ENCODE data around the gene UNC13A. TPM values are rescaled to one million over a fixed set of nuclear protein-coding genes. Genes with fewer than 3 reads are reported as not detected.
A peak's percentile ranks its signal among the peaks of the same experiment; 100 is the strongest.

UNC13A gene
- total RNA-seq, 2 experiments from 2014 or later: 0.02 TPM

DNA sequence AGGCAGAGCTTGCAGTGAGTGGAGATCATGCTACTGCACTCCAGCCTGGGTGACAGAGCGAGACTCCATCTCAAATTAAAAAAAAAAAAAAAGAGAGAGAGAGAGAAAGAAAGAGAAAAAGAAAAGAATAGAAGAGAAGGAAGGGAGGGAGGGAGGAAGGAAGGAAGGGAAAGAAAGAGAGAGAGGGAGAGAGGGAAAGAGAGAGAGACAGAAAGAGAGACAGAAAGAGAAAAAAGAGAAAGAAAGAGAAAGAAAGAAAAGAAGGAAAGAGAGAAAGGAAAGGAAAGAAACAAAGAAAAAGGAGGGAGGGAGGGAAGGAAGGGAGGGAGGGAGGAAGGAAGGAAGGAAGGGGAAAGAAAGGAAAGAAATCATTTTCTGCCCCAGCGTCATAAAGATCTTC is 7.0 kb upstream of the UNC13A start:
- H3K9me3 Mint-ChIP-seq: no peaks in the 10 kb centered on the region
- no peak overlapping the region for H3K4me3 Mint-ChIP-seq
- intact Hi-C loops (cut with micrococcal nuclease): no loop called here
- CTCF ChIA-PET: no interaction called here
- no peaks in the 10 kb centered on the region for H3K4me1 Mint-ChIP-seq (ENCODE audit: low read depth)
- peaks cover 24% of the 10 kb centered on the region for H3K27me3 Mint-ChIP-seq
- DNase-seq: no peak
- POLR2A ChIA-PET: no interaction called here
- no peaks in the 10 kb centered on the region for H3K36me3 Mint-ChIP-seq
- no peak overlapping the region for H3K27ac Mint-ChIP-seq

DNA sequence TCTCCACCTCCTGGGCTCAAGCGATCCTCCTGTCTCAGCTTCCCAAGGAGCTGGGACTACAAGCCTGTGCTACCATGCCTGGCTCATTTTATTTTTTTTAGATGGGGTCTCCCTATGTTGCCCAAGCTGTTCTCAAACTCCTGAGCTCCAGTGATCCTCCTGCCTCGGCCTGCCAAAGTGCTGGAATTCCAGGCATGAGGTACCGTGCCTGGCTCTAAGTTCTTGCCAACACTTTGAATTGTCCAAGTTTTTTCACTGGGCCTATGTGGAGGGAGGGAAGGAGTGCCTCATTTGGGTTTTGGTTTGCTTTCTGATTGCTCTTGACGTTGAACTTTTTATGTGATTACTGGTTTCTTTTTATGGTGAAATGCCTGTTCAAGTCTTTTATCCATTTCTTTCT is 4.4 kb upstream of the UNC13A start:
- Mint-ChIP-seq H3K27ac (no peak overlapping the region), H3K4me3 (no peak overlapping the region), H3K9me3 (no peaks in the 10 kb centered on the region), H3K27me3 (peaks cover 27% of the 10 kb centered on the region), H3K36me3 (no peaks in the 10 kb centered on the region), H3K4me1 (ENCODE audit: low read depth) (peaks cover 5% of the 10 kb centered on the region)
- no peak for DNase-seq
- intact Hi-C loops (cut with micrococcal nuclease): no loop called here
- ChIA-PET CTCF (interaction anchor here (0.5 to 2.4 kb wide), 2 partner anchors 11 to 216 kb away, joined by 3 to 9 read pairs; no protein-coding TSS in a partner anchor), POLR2A (no interaction called here)

DNA sequence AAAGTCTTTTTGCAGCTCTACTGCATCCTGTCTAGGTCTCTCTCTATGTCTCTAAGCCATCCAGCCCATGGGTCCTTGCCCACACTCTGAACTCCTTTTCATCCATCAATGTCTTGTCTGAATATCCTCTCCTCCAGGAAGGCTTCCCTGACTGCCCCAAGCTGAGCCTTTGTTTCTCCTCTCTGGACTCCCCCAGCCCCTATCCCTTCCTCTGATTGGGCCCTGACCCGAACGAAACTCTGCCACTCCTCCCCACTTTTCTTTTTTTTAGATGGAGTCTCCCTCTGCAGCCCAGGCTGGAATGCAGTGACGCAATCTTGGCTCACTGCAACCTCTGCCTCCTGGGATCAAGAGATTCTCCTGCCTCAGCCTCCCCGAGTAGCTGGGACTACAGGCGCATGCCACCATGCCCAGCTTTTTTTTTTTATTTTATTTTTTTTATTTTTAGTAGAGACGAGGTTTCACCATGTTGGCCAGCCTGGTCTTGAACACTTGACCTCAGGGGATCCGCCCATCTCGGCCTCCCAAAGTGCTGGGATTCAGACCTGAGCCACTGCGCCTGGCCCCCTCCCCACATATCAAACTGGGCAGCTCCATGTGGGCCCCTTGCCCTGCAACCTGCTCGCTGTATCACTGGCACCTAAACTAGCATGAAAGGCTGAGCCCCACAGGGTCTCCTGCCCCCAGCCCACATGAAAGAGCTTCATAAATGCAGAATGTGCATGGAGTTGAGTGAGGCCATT is 870 bp upstream of the UNC13A start:
- ChIA-PET POLR2A (no interaction called here), CTCF (interaction anchor here (1.1 kb wide), 1 partner anchor 193 kb away, joined by 3 read pairs; no protein-coding TSS in a partner anchor)
- Mint-ChIP-seq H3K4me1 (ENCODE audit: low read depth) (peaks cover 9% of the 10 kb centered on the region), H3K4me3 (no peak overlapping the region), H3K27ac (no peak overlapping the region), H3K9me3 (no peaks in the 10 kb centered on the region), H3K36me3 (no peaks in the 10 kb centered on the region), H3K27me3 (peaks cover 49% of the 10 kb centered on the region)
- no peak for DNase-seq
- intact Hi-C loops (cut with micrococcal nuclease): no loop called here

DNA sequence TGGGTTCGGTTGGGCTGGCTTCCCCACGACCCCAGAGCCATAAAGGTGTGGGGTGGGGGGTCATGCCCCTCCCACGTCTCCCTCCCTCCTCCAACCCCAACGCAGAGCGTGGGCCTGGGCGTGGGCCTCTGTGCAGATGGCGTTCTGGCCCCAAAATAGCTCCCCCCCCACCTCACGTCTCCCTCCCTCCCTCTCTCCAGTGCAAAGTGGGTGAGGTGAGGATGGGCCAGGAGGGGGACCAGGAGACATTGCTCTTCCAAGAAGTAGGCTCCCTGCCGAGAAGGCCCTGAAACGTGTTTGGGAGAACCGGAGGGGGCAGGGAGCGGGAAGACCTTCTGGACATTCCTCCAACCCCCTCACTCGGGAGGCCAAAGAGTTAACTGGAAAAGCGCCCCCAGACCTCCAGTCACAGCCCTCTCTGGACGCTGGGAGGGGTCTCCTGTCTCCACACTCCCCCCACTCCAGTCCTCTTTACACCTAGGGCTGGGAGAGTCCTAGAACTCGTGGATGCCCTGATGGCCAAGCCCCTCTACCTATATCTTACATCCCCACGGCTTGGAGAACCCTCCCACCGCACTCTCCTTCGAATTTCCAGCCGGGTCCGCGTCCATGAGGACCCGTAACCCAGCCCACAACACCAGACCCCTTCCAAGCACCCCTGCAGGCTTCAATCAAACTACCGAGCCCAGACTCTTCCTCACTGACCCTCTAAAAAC is 855 bp downstream of the UNC13A start:
- Mint-ChIP-seq H3K4me1 (ENCODE audit: low read depth) (peaks cover 9% of the 10 kb centered on the region), H3K27me3 (peaks cover 53% of the 10 kb centered on the region), H3K4me3 (no peak overlapping the region), H3K27ac (no peak overlapping the region), H3K9me3 (no peaks in the 10 kb centered on the region), H3K36me3 (no peaks in the 10 kb centered on the region)
- ChIA-PET POLR2A (no interaction called here), CTCF (no interaction called here)
- DNase-seq: no peak
- intact Hi-C loops (cut with micrococcal nuclease): no loop called here

DNA sequence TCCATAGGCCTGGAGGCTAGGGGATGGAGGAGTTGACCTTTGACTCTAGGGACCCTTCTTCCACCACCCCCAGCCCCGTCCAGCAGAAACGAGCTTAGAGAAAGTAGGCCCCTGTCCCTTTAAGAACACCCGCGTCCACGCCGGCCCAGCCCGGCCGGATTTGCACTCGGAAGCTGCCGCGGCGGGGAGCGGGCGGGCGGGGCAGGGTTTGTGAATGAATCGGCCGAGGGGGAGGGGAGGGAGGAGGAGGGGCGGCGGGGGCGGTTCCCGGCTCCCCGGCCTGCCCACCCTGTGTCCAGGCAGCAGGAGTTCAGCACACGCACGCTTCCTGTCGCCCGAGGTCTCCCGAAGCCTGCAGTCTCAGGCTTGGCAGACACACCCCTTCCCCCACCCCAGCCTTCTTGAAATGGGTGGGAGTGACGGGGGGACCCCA is 1.5 kb downstream of the UNC13A start:
- peaks cover 52% of the 10 kb centered on the region for H3K27me3 Mint-ChIP-seq
- peaks cover 9% of the 10 kb centered on the region for H3K4me1 Mint-ChIP-seq (ENCODE audit: low read depth)
- H3K27ac Mint-ChIP-seq: no peak overlapping the region
- intact Hi-C loops (cut with micrococcal nuclease): no loop called here
- peak; percentile 20 for DNase-seq
- no peaks in the 10 kb centered on the region for H3K9me3 Mint-ChIP-seq
- CTCF ChIA-PET: no interaction called here
- H3K36me3 Mint-ChIP-seq: no peaks in the 10 kb centered on the region
- no peak overlapping the region for H3K4me3 Mint-ChIP-seq
- POLR2A ChIA-PET: no interaction called here

DNA sequence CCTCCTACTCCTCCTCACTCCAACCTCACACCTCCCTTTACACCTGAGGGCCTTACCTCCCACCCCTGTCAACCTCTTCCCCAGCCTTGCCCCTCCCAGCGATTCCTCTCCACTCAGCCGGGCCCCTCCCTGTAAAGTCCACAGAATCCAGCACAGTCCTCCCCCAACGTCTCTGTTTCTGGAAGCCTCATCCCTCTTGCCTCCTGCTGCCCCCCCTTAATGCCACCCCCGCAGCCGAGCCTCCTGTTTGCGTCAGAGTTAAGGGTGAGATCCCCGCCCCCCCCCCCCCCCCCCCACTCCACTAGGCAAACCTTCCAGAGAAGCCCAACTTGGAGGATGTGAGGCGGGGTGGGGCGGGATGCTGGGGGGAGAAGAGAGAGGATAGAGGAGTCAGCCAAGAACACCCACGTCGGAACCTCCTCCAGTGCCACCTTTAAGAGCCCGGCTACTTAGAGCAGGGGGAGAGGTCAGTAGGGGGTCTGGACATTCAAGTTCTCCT is 2.1 kb downstream of the UNC13A start:
- Mint-ChIP-seq H3K36me3 (no peaks in the 10 kb centered on the region), H3K9me3 (no peaks in the 10 kb centered on the region), H3K27ac (no peak overlapping the region), H3K27me3 (peaks cover 56% of the 10 kb centered on the region), H3K4me1 (ENCODE audit: low read depth) (peaks cover 9% of the 10 kb centered on the region), H3K4me3 (no peak overlapping the region)
- CTCF ChIA-PET: no interaction called here
- no peak for DNase-seq
- POLR2A ChIA-PET: no interaction called here
- intact Hi-C loops (cut with micrococcal nuclease): no loop called here

DNA sequence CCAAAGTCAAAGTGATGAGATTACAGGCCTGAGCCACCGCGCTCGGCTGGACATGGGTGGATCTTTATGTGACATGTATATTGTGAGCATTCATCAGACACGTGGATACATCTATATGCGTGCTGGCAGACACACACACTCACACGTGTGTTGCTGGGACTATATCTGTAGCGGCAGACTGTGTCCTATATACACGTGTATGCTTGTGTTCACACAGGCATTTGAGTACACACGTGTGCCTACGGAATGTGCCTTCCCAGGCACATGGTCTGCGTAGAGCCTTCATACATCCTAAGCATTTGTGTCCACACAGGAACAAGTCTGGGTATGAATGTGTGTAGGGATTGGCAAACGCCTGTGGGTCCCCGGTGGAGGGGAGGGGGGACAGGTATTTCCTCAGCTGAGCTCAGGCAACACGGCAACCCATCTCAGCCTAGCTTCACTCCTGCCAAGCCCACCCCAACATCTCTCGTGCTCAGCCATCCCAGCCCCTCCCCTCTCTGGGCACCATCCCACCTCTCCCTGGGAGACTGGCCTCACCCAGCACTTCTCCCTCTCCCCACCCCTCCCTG is 2.6 kb downstream of the UNC13A start:
- Mint-ChIP-seq H3K27ac (no peak overlapping the region), H3K27me3 (peaks cover 57% of the 10 kb centered on the region), H3K4me1 (ENCODE audit: low read depth) (peaks cover 11% of the 10 kb centered on the region), H3K36me3 (no peaks in the 10 kb centered on the region), H3K9me3 (no peaks in the 10 kb centered on the region), H3K4me3 (no peak overlapping the region)
- intact Hi-C loops (cut with micrococcal nuclease): no loop called here
- CTCF ChIA-PET: no interaction called here
- POLR2A ChIA-PET: no interaction called here
- DNase-seq: no peak

DNA sequence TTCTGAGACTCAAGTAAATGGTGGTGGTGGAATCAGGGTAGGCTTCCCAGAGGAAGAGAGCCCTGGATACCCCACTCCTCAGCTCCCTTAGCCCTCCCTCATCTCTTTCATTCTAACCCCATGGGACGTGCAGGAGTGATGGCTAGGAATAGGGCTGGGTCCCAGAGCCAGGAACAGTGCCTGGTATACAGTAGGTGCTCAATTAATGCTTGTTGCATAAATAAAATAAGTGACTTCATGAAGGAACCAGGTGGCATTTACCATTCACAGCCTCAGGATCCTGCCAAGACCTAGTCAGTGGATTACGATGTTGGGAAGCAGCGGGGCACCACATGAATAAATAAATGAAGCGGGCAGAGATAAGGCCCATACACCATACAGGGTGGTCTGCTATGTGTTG is 3.9 kb downstream of the UNC13A start:
- Mint-ChIP-seq H3K36me3 (no peaks in the 10 kb centered on the region), H3K4me3 (no peak overlapping the region), H3K27me3 (peaks cover 66% of the 10 kb centered on the region), H3K4me1 (ENCODE audit: low read depth) (peaks cover 15% of the 10 kb centered on the region), H3K27ac (no peak overlapping the region), H3K9me3 (no peaks in the 10 kb centered on the region)
- POLR2A ChIA-PET: no interaction called here
- intact Hi-C loops (cut with micrococcal nuclease): no loop called here
- CTCF ChIA-PET: interaction anchor here (1.4 kb wide), 1 partner anchor 20 kb away, joined by 3 read pairs; no protein-coding TSS in a partner anchor
- no peak for DNase-seq

DNA sequence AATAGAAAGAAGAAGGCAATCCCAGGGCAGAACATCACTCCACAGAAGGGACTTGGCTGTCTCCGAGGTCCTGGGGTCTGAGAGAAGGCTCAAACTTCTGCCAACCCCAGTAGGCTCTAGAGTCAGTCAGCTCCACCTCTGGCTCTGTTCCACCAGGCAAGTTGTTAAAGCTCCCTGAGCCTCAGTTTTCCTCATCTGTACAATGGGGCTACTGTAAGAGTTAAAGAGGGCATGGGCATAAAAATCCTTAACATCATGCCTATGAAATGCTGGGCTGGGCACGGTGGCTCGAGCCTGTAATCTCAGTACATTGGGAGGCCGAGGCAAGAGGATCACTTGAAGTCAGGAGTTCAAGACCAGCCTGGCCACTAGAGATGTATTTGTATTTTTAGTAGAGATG is 5.1 kb downstream of the UNC13A start:
- Mint-ChIP-seq H3K4me1 (ENCODE audit: low read depth) (peaks cover 13% of the 10 kb centered on the region), H3K4me3 (no peak overlapping the region), H3K27ac (peak overlapping the region; percentile 8), H3K27me3 (peaks cover 64% of the 10 kb centered on the region), H3K36me3 (no peaks in the 10 kb centered on the region), H3K9me3 (no peaks in the 10 kb centered on the region)
- intact Hi-C loops (cut with micrococcal nuclease): no loop called here
- ChIA-PET POLR2A (no interaction called here), CTCF (no interaction called here)
- no peak for DNase-seq

DNA sequence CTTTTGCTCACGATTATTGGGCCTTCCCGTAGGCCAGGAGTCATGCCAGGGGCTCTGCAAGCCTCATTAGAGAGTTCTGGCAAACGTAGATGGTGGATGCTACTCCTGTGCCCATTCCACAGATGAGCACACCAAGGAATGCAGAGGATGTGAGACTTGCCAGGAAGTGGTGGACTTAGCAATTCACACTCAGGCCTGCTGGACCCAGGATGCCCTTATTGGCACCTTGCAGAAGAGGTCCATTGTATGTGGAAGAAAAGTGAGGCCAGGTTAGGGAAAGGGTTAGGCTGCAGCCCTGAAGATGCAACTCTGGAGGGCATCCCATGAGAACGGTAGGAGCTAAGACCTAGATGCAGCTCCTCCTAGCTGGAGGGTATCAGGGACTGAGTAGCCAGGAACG is 5.9 kb downstream of the UNC13A start:
- ChIA-PET POLR2A (no interaction called here), CTCF (no interaction called here)
- Mint-ChIP-seq H3K27ac (no peak overlapping the region), H3K4me3 (no peak overlapping the region), H3K9me3 (no peaks in the 10 kb centered on the region), H3K4me1 (ENCODE audit: low read depth) (peaks cover 7% of the 10 kb centered on the region), H3K27me3 (peaks cover 65% of the 10 kb centered on the region), H3K36me3 (no peaks in the 10 kb centered on the region)
- intact Hi-C loops (cut with micrococcal nuclease): no loop called here
- no peak for DNase-seq

DNA sequence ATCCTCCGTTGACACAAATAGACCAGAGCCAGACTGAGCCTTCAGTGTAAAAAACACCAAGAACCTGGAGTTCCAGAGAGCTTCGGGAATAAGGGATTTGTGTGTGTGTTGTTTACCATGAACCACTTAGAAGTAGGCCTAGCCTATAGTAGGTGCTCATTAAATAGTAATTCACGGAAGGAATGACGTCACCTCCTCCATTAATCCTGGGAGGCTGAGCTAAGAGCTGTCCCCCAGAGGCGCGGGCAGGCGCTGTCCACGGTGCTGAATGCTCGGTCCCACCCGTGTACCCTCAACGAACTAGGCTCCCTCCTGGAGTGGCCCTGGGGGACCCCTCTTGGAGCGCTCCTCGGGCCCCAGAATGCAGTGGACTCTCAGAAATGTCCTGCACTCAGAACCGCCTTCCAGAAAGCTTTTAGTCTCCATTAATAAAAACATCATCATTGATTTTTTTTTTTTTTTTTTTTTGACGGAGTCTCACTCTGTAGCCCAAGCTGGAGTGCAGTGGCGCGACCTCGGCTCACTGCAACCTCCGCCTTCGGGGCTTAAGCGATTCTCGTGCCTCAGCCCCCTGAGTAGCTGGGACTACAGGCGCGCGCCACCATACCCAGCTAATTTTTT is 6.5 kb downstream of the UNC13A start:
- CTCF ChIA-PET: no interaction called here
- intact Hi-C loops (cut with micrococcal nuclease): no loop called here
- Mint-ChIP-seq H3K36me3 (no peaks in the 10 kb centered on the region), H3K27me3 (peaks cover 60% of the 10 kb centered on the region), H3K27ac (no peak overlapping the region), H3K4me1 (ENCODE audit: low read depth) (peaks cover 6% of the 10 kb centered on the region), H3K9me3 (no peaks in the 10 kb centered on the region), H3K4me3 (no peak overlapping the region)
- peak; percentile 28 for DNase-seq
- POLR2A ChIA-PET: no interaction called here

DNA sequence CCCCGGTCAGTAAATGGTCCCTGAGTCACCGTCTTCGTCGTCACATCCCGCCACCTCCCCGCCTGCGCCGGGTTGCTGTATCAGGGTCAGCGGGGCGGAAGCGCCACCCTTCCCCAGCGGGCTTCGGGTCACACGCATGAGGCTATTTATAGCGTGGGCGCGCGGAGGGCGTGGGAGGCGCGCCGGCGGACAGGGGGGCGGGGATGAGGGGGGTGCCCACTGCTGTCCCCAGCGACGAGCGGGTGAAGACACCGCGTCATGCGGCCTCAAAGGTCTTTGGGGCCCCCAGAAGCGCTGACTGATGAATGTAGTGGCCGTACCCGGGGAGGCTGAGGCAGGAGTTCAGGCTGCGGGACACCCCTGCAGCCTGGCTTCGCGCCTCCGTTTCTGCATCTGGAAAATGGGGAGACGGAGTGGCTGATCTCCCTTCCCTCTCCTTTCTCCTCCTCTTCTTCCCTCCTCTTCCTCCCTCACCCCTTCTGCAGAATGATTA is 7.9 kb downstream of the UNC13A start:
- Mint-ChIP-seq H3K4me3 (peak overlapping the region; percentile 35), H3K4me1 (ENCODE audit: low read depth) (peaks cover 6% of the 10 kb centered on the region), H3K27ac (no peak overlapping the region), H3K36me3 (no peaks in the 10 kb centered on the region), H3K27me3 (peaks cover 50% of the 10 kb centered on the region), H3K9me3 (no peaks in the 10 kb centered on the region)
- ChIA-PET POLR2A (no interaction called here), CTCF (no interaction called here)
- DNase-seq: peak; percentile 76
- intact Hi-C loops (cut with micrococcal nuclease): no loop called here

Data from activated CD4-positive, alpha-beta memory T cell treated with anti-CD3 and anti-CD28 coated beads for 36 hours (primary cell).